H1 (cell line): ENCODE data around the gene WFDC8. TPM values are rescaled to one million over a fixed set of nuclear protein-coding genes. Genes with fewer than 3 reads are reported as not detected.
"Not testable (repeated sequence)": the region's sequence is repeated elsewhere in the genome, so short reads cannot be mapped to it uniquely, and the experiment has no call there.

Source experiments
- CTCF ChIA-PET: fragments of 300-600 bp; sonication (Branson Sonifier 250); formaldehyde crosslinking; loops from one replicate; lab custom pipeline; 2021; ENCODE audit not compliant: partially characterized antibody; lab: Charles Lee
- POLR2A ChIA-PET: fragments of 300-600 bp; sonication (Branson Sonifier 250); formaldehyde crosslinking; loops from one replicate; lab custom pipeline; 2021; ENCODE audit warnings: inconsistent platforms; ENCODE audit not compliant: partially characterized antibody; lab: Charles Lee
- DNase-seq, 2 experiments: peaks; one replicate each; pipeline versions ENCODE4 v3.0.0 to v3.0.0-alpha.2; 2010 to 2022; ENCODE audit warnings: low spot score in 2 of 2, low read depth in 1 of 2, mixed read lengths in 1 of 2
- FAIRE-seq: peaks from 2 replicates; lab custom pipeline; 2011; peaks lifted over from hg19 to GRCh38; lab: Jason Lieb, UNC
- H2AFZ ChIP-seq: 2 replicates; pipeline ENCODE4 v1.8.1; 2012; ENCODE audit warnings: low read length, inconsistent platforms
- H2AK5ac ChIP-seq: 2 replicates; pipeline ENCODE4 v1.6.1; 2013; ENCODE audit warnings: low read depth, low read length
- H2BK120ac ChIP-seq: replicated peaks from 2 replicates; pipeline ENCODE3; 2013; ENCODE audit warnings: low read depth, low read length, inconsistent platforms
- H2BK12ac ChIP-seq: 2 replicates; pipeline ENCODE4 v1.6.1; 2013; ENCODE audit warnings: low read depth, low read length
- H2BK15ac ChIP-seq: 2 replicates; pipeline ENCODE4 v1.6.1; 2013; ENCODE audit warnings: low read length
- H2BK20ac ChIP-seq: 2 replicates; pipeline ENCODE4 v1.6.1; 2013; ENCODE audit warnings: low read length
- H2BK5ac ChIP-seq: 2 replicates; pipeline ENCODE4 v1.6.1; 2013; ENCODE audit warnings: low read depth, low read length
- H3K14ac ChIP-seq: 2 replicates; pipeline ENCODE4 v1.6.1; 2013; ENCODE audit warnings: inconsistent platforms; ENCODE audit not compliant: insufficient read length
- H3K18ac ChIP-seq: 2 replicates; pipeline ENCODE4 v1.6.1; 2013; ENCODE audit warnings: low read length; ENCODE audit errors: extremely low read depth
- H3K23ac ChIP-seq: 2 replicates; pipeline ENCODE4 v1.6.1; 2013; ENCODE audit warnings: inconsistent platforms; ENCODE audit not compliant: insufficient read length
- H3K23me2 ChIP-seq: 2 replicates; pipeline ENCODE4 v1.6.1; 2013; ENCODE audit warnings: low read depth, low read length
- H3K27ac ChIP-seq: 2 replicates; pipeline ENCODE4 v1.6.1; 2011; ENCODE audit warnings: low read depth, low read length, inconsistent platforms
- H3K27me3 ChIP-seq, 4 experiments: replicated peaks in 1 of 4; 1 replicate in 1 of 4; 2 replicates in 3 of 4; pipeline versions ENCODE4 v1.6.1 to v1.8.1; 2011 to 2013; ENCODE audit warnings: low read length in 3 of 4, mild to moderate bottlenecking in 3 of 4, inconsistent platforms in 2 of 4, mixed read lengths in 2 of 4, moderate library complexity in 1 of 4; ENCODE audit not compliant: control insufficient read depth in 3 of 4, insufficient read depth in 3 of 4; ENCODE audit errors: extremely low read depth in 1 of 4
- H3K36me3 ChIP-seq, 4 experiments: 2 replicates each; pipeline versions ENCODE4 v1.6.1 to v1.8.1; 2011 to 2013; ENCODE audit warnings: mild to moderate bottlenecking in 4 of 4, low read length in 3 of 4, moderate library complexity in 2 of 4, control low read depth in 1 of 4, inconsistent platforms in 1 of 4; ENCODE audit not compliant: insufficient read depth in 4 of 4, control insufficient read depth in 2 of 4
- H3K4ac ChIP-seq: replicated peaks from 2 replicates; pipeline ENCODE3; 2013; ENCODE audit warnings: low read length, low read depth, mixed read lengths, inconsistent platforms; ENCODE audit not compliant: insufficient read length
- H3K4me1 ChIP-seq, 4 experiments: replicated peaks in 1 of 4; 1 replicate in 1 of 4; 2 replicates in 3 of 4; pipeline versions ENCODE4 v1.6.1 to v1.8.1; 2011 to 2013; ENCODE audit warnings: low read length in 3 of 4, inconsistent platforms in 2 of 4, mixed read lengths in 1 of 4; ENCODE audit not compliant: insufficient read depth in 4 of 4, control insufficient read depth in 3 of 4
- H3K4me2 ChIP-seq, 2 experiments: 2 replicates each; pipeline versions ENCODE4 v1.6.1 to v1.8.1; 2011 to 2013; ENCODE audit warnings: low read depth in 2 of 2, low read length in 2 of 2, control low read depth in 1 of 2, inconsistent platforms in 1 of 2, mild to moderate bottlenecking in 1 of 2; ENCODE audit not compliant: insufficient read depth in 1 of 2
- H3K4me3 ChIP-seq, 4 experiments: fragments of 200-600, 300-600 bp in 1 of 4; sonication (generic), shearing (Covaris generic), sonication (Bioruptor Twin) in 1 of 4; 2 replicates each; pipeline versions ENCODE4 v1.5.1 to v1.8.1; 2011 to 2016; ENCODE audit warnings: low read length in 4 of 4, low read depth in 3 of 4, control low read depth in 2 of 4, inconsistent platforms in 2 of 4, mild to moderate bottlenecking in 2 of 4, mixed read lengths in 1 of 4, moderate library complexity in 1 of 4; ENCODE audit not compliant: insufficient read depth in 2 of 4; ENCODE audit errors: extremely low read depth in 1 of 4
- H3K56ac ChIP-seq: replicated peaks from 2 replicates; pipeline ENCODE3; 2013; ENCODE audit warnings: low read depth, mild to moderate bottlenecking, mixed read lengths, low read length, inconsistent platforms; ENCODE audit not compliant: insufficient read length
- H3K79me1 ChIP-seq: 2 replicates; pipeline ENCODE4 v1.6.1; 2013; ENCODE audit warnings: low read depth, low read length, control low read depth
- H3K79me2 ChIP-seq, 2 experiments: 2 replicates each; pipeline versions ENCODE4 v1.6.1 to v1.8.1; 2012 to 2013; ENCODE audit warnings: low read length in 2 of 2, mild to moderate bottlenecking in 2 of 2, inconsistent platforms in 1 of 2; ENCODE audit not compliant: insufficient read depth in 2 of 2, control insufficient read depth in 1 of 2
- H3K9ac ChIP-seq, 4 experiments: replicated peaks in 1 of 4; 1 replicate in 1 of 4; 2 replicates in 3 of 4; pipeline versions ENCODE4 v1.6.1 to v1.8.1; 2011 to 2013; ENCODE audit warnings: low read depth in 3 of 4, low read length in 3 of 4, control low read depth in 2 of 4, mild to moderate bottlenecking in 2 of 4, moderate library complexity in 2 of 4, inconsistent platforms in 1 of 4; ENCODE audit errors: extremely low read depth in 1 of 4
- H3K9me3 ChIP-seq, 2 experiments: 2 replicates each; pipeline versions ENCODE4 v1.6.1 to v1.8.1; 2012 to 2013; ENCODE audit warnings: mild to moderate bottlenecking in 2 of 2, moderate library complexity in 2 of 2, control low read depth in 1 of 2, inconsistent platforms in 1 of 2, low read depth in 1 of 2, low read length in 1 of 2, mixed read lengths in 1 of 2; ENCODE audit not compliant: insufficient read depth in 2 of 2
- H4K20me1 ChIP-seq, 2 experiments: replicated peaks in 1 of 2; 2 replicates each; pipeline versions ENCODE3 to v1.8.1; 2011 to 2013; ENCODE audit warnings: inconsistent platforms in 2 of 2, low read length in 2 of 2, mild to moderate bottlenecking in 1 of 2; ENCODE audit not compliant: insufficient read depth in 2 of 2, control insufficient read depth in 1 of 2
- H4K5ac ChIP-seq: 2 replicates; pipeline ENCODE4 v1.6.1; 2013; ENCODE audit warnings: low read length, low read depth, mixed read lengths, inconsistent platforms; ENCODE audit not compliant: insufficient read length
- H4K8ac ChIP-seq: 2 replicates; pipeline ENCODE4 v1.8.0; 2013; ENCODE audit warnings: mild to moderate bottlenecking, moderate library complexity, low read length, inconsistent platforms; ENCODE audit not compliant: insufficient read depth; ENCODE audit errors: extremely low read depth
- H4K91ac ChIP-seq: replicated peaks from 2 replicates; pipeline ENCODE3; 2013; ENCODE audit warnings: low read length, mixed read lengths, inconsistent platforms; ENCODE audit not compliant: insufficient read length
- WGBS, 2 experiments: shearing (Covaris generic) in 1 of 2; methylation state at CpG; one replicate each; pipeline versions ENCODE4 v1.1.6 to v1.1.7; 2013 to 2015; ENCODE audit warnings: low lambda C conversion rate in 2 of 2, mixed read lengths in 2 of 2, inconsistent platforms in 1 of 2, low coverage in 1 of 2, missing lambda C conversion rate in 1 of 2; ENCODE audit not compliant: insufficient replicate concordance in 2 of 2, insufficient coverage in 1 of 2, insufficient read length in 1 of 2; ENCODE audit errors: extremely low coverage in 1 of 2, missing lambda C conversion rate in 1 of 2; 5-methylcytosine and 5-hydroxymethylcytosine counted together
- polyA plus RNA-seq, 7 experiments: library from polyadenylated mRNA; depleted of rRNA in 3 of 7; stranded (reverse) in 5 of 7; unstranded in 2 of 7; fragments of >200 nt in 5 of 7; fragments of 200-250 nt in 2 of 7; gene quantifications; 1 replicate in 5 of 7; 2 replicates in 1 of 7; 4 replicates in 1 of 7; pipeline versions ENCODE4 v1.2.1 to v1.2.3, GENCODE V29; 2011 to 2013; ENCODE audit warnings: missing spikeins in 2 of 7, mixed read lengths in 2 of 7
- total RNA-seq: library from RNA; stranded (reverse); fragmentation: NEBNext Ultra II Directional; extraction: Animal tissue kit (Norgen Biotek cat#: 25700); gene quantifications from 2 replicates; pipeline ENCODE4 v1.2.1, GENCODE V29; 2021

WFDC8 gene
- total and polyA plus RNA-seq, 2 of the 8 experiments (the other 6 are each of a cell fraction or from before 2014, with no cell fraction given) = not detected

DNA sequence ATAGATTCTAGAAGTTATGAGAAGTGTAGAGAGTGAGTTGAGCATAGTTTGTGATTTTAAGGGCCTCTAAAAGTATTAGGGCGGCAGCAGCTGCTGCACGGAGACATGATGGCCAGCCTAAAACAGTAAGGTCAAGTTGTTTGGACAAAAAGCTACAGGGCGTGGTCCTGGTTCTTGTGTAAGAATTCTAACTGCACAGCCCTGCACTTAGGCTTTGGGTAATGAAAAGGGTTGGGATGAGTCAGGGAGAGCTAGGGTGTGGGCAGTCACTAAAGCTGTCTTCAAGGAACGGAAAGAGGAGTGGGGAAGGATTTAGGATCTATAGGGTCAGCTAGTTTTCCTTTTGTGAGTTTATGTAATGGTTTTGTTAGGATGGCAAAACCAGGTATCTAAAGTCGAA, 6.9 kb upstream of the WFDC8 start:
- H2BK20ac ChIP-seq, H2BK120ac ChIP-seq, H2AK5ac ChIP-seq, POLR2A ChIA-PET, H3K79me2 ChIP-seq, H4K91ac ChIP-seq, H4K5ac ChIP-seq, H3K14ac ChIP-seq, H2BK5ac ChIP-seq, H3K23ac ChIP-seq, H3K36me3 ChIP-seq, H3K9me3 ChIP-seq, H2AFZ ChIP-seq, H2BK15ac ChIP-seq, H3K9ac ChIP-seq, FAIRE-seq, DNase-seq, H3K27me3 ChIP-seq, H3K4ac ChIP-seq, H3K4me3 ChIP-seq, H2BK12ac ChIP-seq, H4K8ac ChIP-seq, H3K23me2 ChIP-seq, H3K18ac ChIP-seq, H3K27ac ChIP-seq, H3K4me1 ChIP-seq, H3K4me2 ChIP-seq, H4K20me1 ChIP-seq, H3K79me1 ChIP-seq, H3K56ac ChIP-seq: not testable (repeated sequence)
- WGBS, 2 experiments = 87% methylated on average over 5 of the region's 5 CpGs; no CpG with 5 or more reads in 1 of the 2 experiments
- CTCF ChIA-PET = interaction anchor here (1.9 kb wide), 1 partner anchor 185 kb away, joined by 7 read pairs; no protein-coding TSS in a partner anchor

DNA sequence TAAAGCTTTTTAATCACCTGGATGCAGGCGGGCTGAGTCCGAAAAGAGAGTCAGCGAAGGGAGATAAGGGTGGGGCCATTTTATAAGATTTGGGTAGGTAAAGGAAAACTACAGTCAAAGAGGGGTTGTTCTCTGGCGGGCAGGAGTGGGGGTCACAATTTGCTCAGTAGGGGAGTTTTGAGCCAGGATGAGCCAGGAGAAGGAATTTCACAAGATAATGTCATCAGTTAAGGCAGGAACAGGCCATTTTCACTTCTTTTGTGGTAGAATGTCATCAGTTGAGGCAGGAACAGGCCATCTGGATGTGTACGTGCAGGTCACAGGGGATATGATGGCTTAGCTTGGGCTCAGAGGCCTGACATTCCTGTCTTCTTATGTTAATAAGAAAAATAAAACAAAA, 5.2 kb upstream of the WFDC8 start:
- H3K23me2 ChIP-seq, H4K20me1 ChIP-seq, H4K91ac ChIP-seq, H3K4me3 ChIP-seq, H3K79me1 ChIP-seq, H4K8ac ChIP-seq, H2AK5ac ChIP-seq, DNase-seq, H4K5ac ChIP-seq, H3K23ac ChIP-seq, H3K27ac ChIP-seq, H3K79me2 ChIP-seq, H2BK120ac ChIP-seq, H3K9me3 ChIP-seq, H3K4me1 ChIP-seq, H3K36me3 ChIP-seq, H2BK20ac ChIP-seq, POLR2A ChIA-PET, H2BK5ac ChIP-seq, H3K4me2 ChIP-seq, H2BK15ac ChIP-seq, H3K18ac ChIP-seq, H3K14ac ChIP-seq, H3K9ac ChIP-seq, H3K27me3 ChIP-seq, H2BK12ac ChIP-seq, H3K56ac ChIP-seq, FAIRE-seq, H2AFZ ChIP-seq, H3K4ac ChIP-seq: not testable (repeated sequence)
- 93% methylated on average over 5 of the region's 5 CpGs; no CpG with 5 or more reads in 1 of the 2 experiments for WGBS, 2 experiments
- CTCF ChIA-PET = interaction anchor here (2.1 kb wide), 1 partner anchor 187 kb away, joined by 11 read pairs; no protein-coding TSS in a partner anchor
